OCI-LY7 (cell line): ENCODE results near the gene SNCA. TPM values are rescaled to one million over a fixed set of nuclear protein-coding genes. Genes with fewer than 3 reads are reported as not detected.

ENCODE experiments used
- Bru-seq: library from RNA; stranded (reverse); fragments of 400-500 nt; gene quantifications from one replicate; lab custom pipeline; 2021; lab: Mats Ljungman, UMichigan
- BruChase-seq, 2 experiments: library from RNA; stranded (reverse); fragments of 400-500 nt; gene quantifications; one replicate each; lab custom pipeline; 2021; lab: Mats Ljungman, UMichigan
- BruUV-seq: library from RNA; stranded (reverse); fragments of 400-500 nt; replicated peaks from 2 replicates; lab custom pipeline; 2021; lab: Mats Ljungman, UMichigan
- CTCF ChIA-PET: fragments of 300-600 bp; sonication (Branson Sonifier 250); formaldehyde crosslinking; loops from one replicate; lab custom pipeline; 2022; ENCODE audit warnings: antibody characterized with exemption; ENCODE audit not compliant: unreplicated experiment; lab: Charles Lee
- POLR2A ChIA-PET: fragments of 300-600 bp; sonication (Branson Sonifier 250); formaldehyde crosslinking; loops from one replicate; lab custom pipeline; 2022; ENCODE audit warnings: antibody characterized with exemption; lab: Charles Lee
- DNase-seq: peaks from one replicate; pipeline ENCODE4 v3.0.0-alpha.2; 2015; ENCODE audit warnings: low spot score
- H2AFZ ChIP-seq: fragments of 200-600 bp; sonication (generic), shearing (Covaris generic); 2 replicates; pipeline ENCODE4 v1.6.1; 2014; ENCODE audit warnings: mild to moderate bottlenecking, antibody characterized with exemption, low read length, moderate library complexity
- H3K27ac ChIP-seq: fragments of 200-600 bp; sonication (generic); 2 replicates; pipeline ENCODE4 v1.5.1; 2014; ENCODE audit warnings: mixed run types, low read depth, mild to moderate bottlenecking, moderate library complexity, low read length, inconsistent platforms; ENCODE audit not compliant: poor library complexity, severe bottlenecking
- H3K36me3 ChIP-seq: fragments of 200-600 bp; sonication (generic); 2 replicates; pipeline ENCODE4 v1.6.1; 2014; ENCODE audit warnings: mild to moderate bottlenecking, antibody characterized with exemption, low read length, moderate library complexity, mixed read lengths; ENCODE audit not compliant: insufficient read depth
- H3K4me1 ChIP-seq: fragments of 200-600 bp; sonication (generic); 2 replicates; pipeline ENCODE4 v1.5.1; 2014; ENCODE audit warnings: mild to moderate bottlenecking, low read length; ENCODE audit not compliant: insufficient read depth, poor library complexity, severe bottlenecking
- H3K4me2 ChIP-seq: fragments of 200-600 bp; sonication (generic); 2 replicates; pipeline ENCODE4 v1.6.1; 2014; ENCODE audit warnings: mild to moderate bottlenecking, low read length
- H3K4me3 ChIP-seq: fragments of 200-600 bp; sonication (generic); 2 replicates; pipeline ENCODE4 v1.5.1; 2014; ENCODE audit warnings: mild to moderate bottlenecking, low read depth, low read length; ENCODE audit not compliant: poor library complexity, severe bottlenecking
- H3K79me2 ChIP-seq: fragments of 200-600 bp; sonication (generic); 2 replicates; pipeline ENCODE4 v1.6.1; 2016; ENCODE audit warnings: low read depth, mild to moderate bottlenecking, low read length, moderate library complexity, mixed read lengths; ENCODE audit not compliant: insufficient read depth
- H3K9me2 ChIP-seq: fragments of 200-600 bp; sonication (generic); 2 replicates; pipeline ENCODE4 v1.6.1; 2016; ENCODE audit warnings: mild to moderate bottlenecking, low read length, mixed read lengths; ENCODE audit not compliant: insufficient read depth
- H3K9me3 ChIP-seq: fragments of 200-600 bp; sonication (generic); 2 replicates; pipeline ENCODE4 v1.6.1; 2014; ENCODE audit warnings: mild to moderate bottlenecking, mixed run types, low read length, mixed read lengths
- H4K20me1 ChIP-seq: fragments of 200-600 bp; sonication (generic); 2 replicates; pipeline ENCODE4 v1.6.1; 2014; ENCODE audit warnings: mild to moderate bottlenecking, antibody characterized with exemption, low read length, moderate library complexity, mixed read lengths; ENCODE audit not compliant: insufficient read depth
- EZH2phosphoT487 ChIP-seq: fragments of 200-600 bp; sonication (generic); IDR thresholded peaks from 2 replicates; pipeline ENCODE4 v1.6.1; 2018; ENCODE audit warnings: low read depth, borderline replicate concordance, mild to moderate bottlenecking, mixed run types, antibody characterized with exemption, low read length, moderate library complexity, mixed read lengths
- intact Hi-C: fragments of 100-400 bp; cut with micrococcal nuclease; formaldehyde crosslinking; loops from one replicate; pipeline ENCODE4 v1.10.0; 2022; ENCODE audit not compliant: unreplicated experiment
- long read RNA-seq: library from polyadenylated mRNA; stranded (forward); transcript quantifications from one replicate; pipeline ENCODE4 v2.0.0, GENCODE V29; 2022
- total RNA-seq, 2 experiments: library from RNA; depleted of rRNA in 1 of 2; stranded (reverse); fragments of >200 nt in 1 of 2; shearing (Covaris generic) in 1 of 2; gene quantifications; 2 replicates each; pipeline ENCODE4 v1.2.3, GENCODE V29; 2014 to 2022
- TF ChIP-seq, protein P1 (sequence below): fragments of 200-600 bp; sonication (generic); conservative IDR thresholded peaks from 2 replicates; pipeline ENCODE4 v1.5.1; 2014; ENCODE audit warnings: mild to moderate bottlenecking, antibody characterized with exemption, low read length, moderate library complexity, mixed read lengths

Gene SNCA
- total RNA-seq (2014; rRNA removed; shearing (Covaris generic)) (not detected in 2 replicates), total RNA-seq (2022) (not detected in 2 replicates), Bru-seq, nascent RNA (not detected), BruChase-seq, experiment 1, labeled RNA remaining after a 6-hour chase (percentile 3 among the genes with signal in this experiment), BruChase-seq, experiment 2, labeled RNA remaining after a 2-hour chase (percentile 1 among the genes with signal in this experiment)
- long read RNA-seq: 0 reads

DNA sequence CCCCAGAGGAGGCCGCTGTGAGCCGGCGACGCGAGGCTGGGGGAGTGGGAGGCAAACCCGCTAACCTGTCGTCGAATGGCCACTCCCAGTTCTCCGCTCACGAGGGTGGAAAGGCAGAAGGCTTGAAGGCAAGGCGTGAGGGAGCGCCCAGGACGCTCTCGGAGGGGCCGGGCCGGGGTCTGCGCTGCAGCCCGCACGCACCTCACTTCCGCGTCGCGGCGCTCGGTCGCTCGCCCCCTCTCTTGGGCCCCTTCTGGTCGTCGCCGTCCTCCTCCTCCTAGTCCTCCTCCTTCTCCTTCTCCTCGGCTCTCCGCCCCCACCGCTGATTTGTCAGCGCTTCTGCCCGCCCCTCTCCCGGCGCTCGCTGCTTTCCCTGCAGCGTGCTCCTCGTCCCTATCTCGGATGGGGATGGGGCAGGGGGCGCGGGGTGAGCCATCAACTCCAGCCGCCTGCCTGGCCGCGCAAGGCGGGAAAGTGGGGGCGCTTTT lies at the start of gene SNCA:
Gene SNCA (minus strand): TSS at position 265 of the 488 bp plus-strand sequence. CDS start 1,494 bp downstream, outside the sequence.
- no peak within 1 kb of the TSS for H3K4me3 ChIP-seq
- no peak within 1 kb of the TSS for H2AFZ ChIP-seq
- ChIA-PET CTCF (no interaction called here), POLR2A (no interaction called here)
- intact Hi-C loops: no loop called here
- H4K20me1 ChIP-seq: no peaks in the 10 kb centered on the region
- no peaks in the 10 kb centered on the region for H3K79me2 ChIP-seq
- TF ChIP-seq, protein P1, sequence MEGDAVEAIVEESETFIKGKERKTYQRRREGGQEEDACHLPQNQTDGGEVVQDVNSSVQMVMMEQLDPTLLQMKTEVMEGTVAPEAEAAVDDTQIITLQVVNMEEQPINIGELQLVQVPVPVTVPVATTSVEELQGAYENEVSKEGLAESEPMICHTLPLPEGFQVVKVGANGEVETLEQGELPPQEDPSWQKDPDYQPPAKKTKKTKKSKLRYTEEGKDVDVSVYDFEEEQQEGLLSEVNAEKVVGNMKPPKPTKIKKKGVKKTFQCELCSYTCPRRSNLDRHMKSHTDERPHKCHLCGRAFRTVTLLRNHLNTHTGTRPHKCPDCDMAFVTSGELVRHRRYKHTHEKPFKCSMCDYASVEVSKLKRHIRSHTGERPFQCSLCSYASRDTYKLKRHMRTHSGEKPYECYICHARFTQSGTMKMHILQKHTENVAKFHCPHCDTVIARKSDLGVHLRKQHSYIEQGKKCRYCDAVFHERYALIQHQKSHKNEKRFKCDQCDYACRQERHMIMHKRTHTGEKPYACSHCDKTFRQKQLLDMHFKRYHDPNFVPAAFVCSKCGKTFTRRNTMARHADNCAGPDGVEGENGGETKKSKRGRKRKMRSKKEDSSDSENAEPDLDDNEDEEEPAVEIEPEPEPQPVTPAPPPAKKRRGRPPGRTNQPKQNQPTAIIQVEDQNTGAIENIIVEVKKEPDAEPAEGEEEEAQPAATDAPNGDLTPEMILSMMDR: no peak
- no peak for TF ChIP-seq EZH2phosphoT487
- no TSS peak for BruUV-seq
- no peaks in the 10 kb centered on the region for H3K4me1 ChIP-seq
- H3K4me2 ChIP-seq: no peak within 1 kb of the TSS
- no peak for DNase-seq
- no peak within 1 kb of the TSS for H3K27ac ChIP-seq
- H3K9me3 ChIP-seq: no peaks in the 10 kb centered on the region
- no peaks in the 10 kb centered on the region for H3K36me3 ChIP-seq
- H3K9me2 ChIP-seq: no peaks in the 10 kb centered on the region

DNA sequence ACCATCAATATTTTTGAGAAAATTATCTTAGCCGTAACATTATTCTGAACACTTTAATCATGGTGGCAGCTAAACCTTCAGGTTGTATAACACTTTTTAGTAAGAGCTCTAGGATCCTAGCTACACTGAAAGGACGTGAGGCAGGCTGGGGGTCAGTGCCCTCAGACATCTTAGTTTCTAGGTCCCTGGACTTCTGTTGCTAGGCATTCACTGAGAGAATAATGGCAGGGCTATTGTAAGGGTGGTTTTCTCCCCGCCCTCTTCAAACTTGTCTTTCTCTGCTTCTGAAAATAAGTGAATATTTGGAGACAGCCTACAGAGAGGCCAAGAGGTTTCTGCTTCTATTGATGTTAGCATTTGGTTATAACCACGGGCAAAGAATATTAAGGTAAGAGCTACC lies 42.3 kb upstream of the SNCA start:
- no peak overlapping the region for H3K27ac ChIP-seq
- no peaks in the 10 kb centered on the region for H3K4me1 ChIP-seq
- no peak for DNase-seq
- intact Hi-C loops: no loop called here
- no peaks in the 10 kb centered on the region for H3K9me3 ChIP-seq
- CTCF ChIA-PET: no interaction called here
- no peak overlapping the region for H3K4me2 ChIP-seq
- POLR2A ChIA-PET: interaction anchor here (1.2 kb wide), 1 partner anchor 20 kb away, joined by 3 read pairs; no protein-coding TSS in a partner anchor
- H4K20me1 ChIP-seq: no peaks in the 10 kb centered on the region
- no peaks in the 10 kb centered on the region for H3K79me2 ChIP-seq
- no peaks in the 10 kb centered on the region for H3K9me2 ChIP-seq
- no peaks in the 10 kb centered on the region for H3K36me3 ChIP-seq
- TF ChIP-seq, protein P1: no peak
- no peak for TF ChIP-seq EZH2phosphoT487
- no peak overlapping the region for H3K4me3 ChIP-seq
- BruUV-seq: no TSS peak
- H2AFZ ChIP-seq: no peak overlapping the region

DNA sequence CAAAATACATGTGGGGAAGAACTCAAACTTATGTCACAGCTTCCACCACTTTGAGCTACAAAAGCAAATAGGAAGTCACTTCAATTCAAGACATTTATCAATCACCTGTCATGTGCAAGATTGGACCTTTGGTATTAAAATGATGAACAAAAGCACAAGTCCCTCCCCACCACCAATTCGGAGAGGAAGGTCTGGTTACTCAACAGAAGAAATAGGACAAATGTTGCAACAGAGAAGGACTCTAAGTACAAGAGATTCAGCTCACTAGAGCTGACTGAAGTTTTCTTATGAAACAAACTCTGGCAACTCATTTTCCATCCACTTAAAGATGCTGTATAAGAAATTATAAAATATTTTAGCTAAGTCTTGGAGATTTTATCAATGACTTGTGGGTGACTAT lies 41.6 kb upstream of the SNCA start:
- Histone ChIP-seq H3K79me2 (no peaks in the 10 kb centered on the region), H3K4me1 (no peaks in the 10 kb centered on the region), H3K36me3 (no peaks in the 10 kb centered on the region), H3K9me3 (no peaks in the 10 kb centered on the region), H3K27ac (no peak overlapping the region), H3K9me2 (no peaks in the 10 kb centered on the region), H3K4me2 (no peak overlapping the region), H4K20me1 (no peaks in the 10 kb centered on the region), H3K4me3 (no peak overlapping the region), H2AFZ (no peak overlapping the region)
- ChIA-PET POLR2A (interaction anchor here (0.6 to 1.2 kb wide), 2 partner anchors 21 to 691 kb away, joined by 3 read pairs; no protein-coding TSS in a partner anchor), CTCF (no interaction called here)
- intact Hi-C loops: no loop called here
- no peak for DNase-seq
- BruUV-seq: no TSS peak
- TF ChIP-seq EZH2phosphoT487: no peak
- TF ChIP-seq, protein P1: no peak
